HG02798 (cell line): ENCODE measurements around the gene ADNP.
A peak's percentile ranks its signal among the peaks of the same experiment; 100 is the strongest.
"Not testable (repeated sequence)": the region's sequence is repeated elsewhere in the genome, so short reads cannot be mapped to it uniquely, and the experiment has no call there.

Source experiments
- ATAC-seq: cut with Tn5 transposase; IDR thresholded peaks from one replicate; pipeline ENCODE4 v1.9.1; 2021; ENCODE audit warnings: mild to moderate bottlenecking; ENCODE audit not compliant: unreplicated experiment, poor library complexity

ADNP gene

DNA sequence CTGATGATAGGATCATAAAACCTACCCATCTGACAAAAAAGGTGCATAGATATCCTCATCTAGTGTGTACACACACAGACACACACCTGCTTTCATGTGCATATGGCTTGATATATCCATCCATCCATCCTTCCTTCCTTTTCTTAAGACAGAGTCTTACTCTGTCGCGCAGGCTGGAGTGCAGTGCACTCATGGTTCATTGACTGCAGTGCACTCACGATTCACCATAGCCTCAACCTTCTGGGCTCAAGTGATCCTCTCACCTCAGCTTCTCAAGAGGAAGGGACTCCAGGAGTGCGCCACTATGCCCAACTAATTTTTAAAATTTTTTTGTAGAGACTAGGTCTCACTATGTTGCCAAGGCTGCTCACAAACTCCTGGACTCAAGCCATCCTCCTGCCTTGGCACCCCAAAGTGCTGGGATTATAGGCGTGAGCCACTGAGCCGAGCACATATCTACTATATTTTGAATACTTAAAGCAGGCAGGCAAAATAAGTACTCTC lies 27.1 kb downstream of the ADNP start:
- no peak for ATAC-seq

GRCh38 chr20:50903353-50904051 lies 27.7 kb downstream of the ADNP start:
- ATAC-seq = no peak

DNA sequence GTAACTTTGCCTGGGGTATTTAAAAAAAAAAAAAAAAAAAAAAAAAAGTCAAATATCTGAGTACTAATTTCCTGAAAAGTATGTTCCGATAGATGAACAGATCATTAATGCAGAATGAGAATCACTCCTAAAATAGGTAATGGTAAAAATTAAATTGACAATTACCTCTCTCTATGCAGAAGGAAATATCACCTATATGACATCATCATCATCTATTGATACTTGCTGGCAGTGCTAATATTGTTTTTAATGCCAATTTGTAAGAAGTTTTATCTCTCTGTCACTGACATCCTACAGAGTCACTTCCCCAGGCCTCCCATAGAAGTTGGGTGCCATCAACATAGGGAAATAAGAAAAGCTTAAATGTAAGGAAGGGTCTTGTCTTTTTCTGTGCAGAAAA lies 29.9 kb downstream of the ADNP start:
- no peak for ATAC-seq

- no peak for ATAC-seq
Measured at GRCh38 chr20:50900261-50900660, 31.0 kb downstream of the ADNP start.

GRCh38 chr20:50898475-50898874 lies 32.8 kb downstream of the ADNP start:
- ATAC-seq = no peak

- ATAC-seq = no peak
Measured at GRCh38 chr20:50895111-50895830, 36.0 kb downstream of the ADNP start.

DNA sequence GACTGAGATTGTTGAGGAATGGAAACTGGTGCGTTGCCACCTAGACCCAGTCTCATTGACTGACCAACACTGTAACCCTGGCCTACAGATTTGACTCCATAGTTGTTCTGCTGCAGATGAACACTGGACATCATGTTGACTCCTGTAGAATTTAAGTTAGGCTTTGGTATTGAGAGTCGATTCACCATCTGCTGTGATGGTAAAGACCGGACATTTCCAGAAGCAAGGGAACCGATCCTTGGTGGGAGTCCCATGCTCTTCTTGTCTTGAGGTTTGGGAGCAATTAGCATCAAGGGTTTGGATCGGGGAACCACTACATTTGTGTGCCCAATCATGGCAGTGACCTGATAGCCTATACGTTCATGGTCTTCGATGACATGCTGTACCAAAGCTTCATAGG lies 37.6 kb downstream of the ADNP start:
- ATAC-seq = no peak

DNA sequence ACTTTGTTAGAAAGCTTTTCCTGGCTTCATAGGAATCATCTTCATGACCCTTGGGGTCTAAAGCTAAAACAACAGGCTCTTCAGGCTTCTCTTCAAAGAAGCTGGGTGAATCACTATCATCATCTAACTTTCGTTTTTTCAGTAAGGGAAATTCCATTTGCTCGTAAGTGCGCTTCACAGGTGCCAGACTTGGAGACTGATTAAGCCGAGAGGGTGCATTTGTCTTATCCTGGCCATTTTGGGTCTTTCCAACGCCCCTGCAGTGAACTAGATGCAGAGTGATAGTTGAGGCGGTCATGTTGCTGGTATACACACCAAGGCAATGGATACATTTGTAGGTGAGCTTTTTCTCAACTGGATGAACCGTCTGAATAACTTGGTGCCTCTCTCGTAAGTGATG lies 38.8 kb downstream of the ADNP start:
- ATAC-seq = peak; percentile 38

GRCh38 chr20:50891138-50891537 lies 40.1 kb downstream of the ADNP start:
- ATAC-seq = no peak

- no peak for ATAC-seq
Measured at GRCh38 chr20:50887576-50887975, 43.7 kb downstream of the ADNP start.

DNA sequence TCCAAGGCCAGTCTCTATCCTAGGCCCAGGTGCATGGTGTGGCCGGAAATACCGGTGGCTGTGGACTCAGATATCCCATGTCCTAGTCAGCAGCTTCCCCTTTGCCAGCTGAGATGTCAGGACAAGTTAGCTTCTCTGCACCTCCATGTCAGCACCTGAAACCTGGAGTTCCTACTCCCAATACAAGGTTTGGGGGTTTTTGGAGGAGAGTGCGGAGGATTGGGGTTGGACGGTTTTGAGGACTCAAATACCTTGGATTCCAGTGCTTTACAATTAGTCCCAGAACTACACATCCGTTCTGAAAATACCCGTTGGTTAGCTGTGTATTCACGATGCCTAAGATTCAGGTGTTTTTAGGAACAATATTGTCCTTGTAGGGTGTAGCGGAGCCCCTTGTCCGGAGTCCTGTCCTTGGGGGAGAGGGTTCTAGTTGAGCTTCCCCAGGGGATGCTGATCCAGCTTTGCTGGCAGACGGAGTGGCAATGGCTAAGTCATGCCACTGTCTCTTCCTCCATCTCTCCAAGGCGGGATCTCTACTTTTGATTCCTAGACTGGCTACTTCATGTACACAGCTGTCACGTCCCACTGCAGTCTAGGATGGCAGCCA lies 45.0 kb downstream of the ADNP start:
- no peak for ATAC-seq

- ATAC-seq = no peak
Measured at GRCh38 chr20:50885781-50886180, 45.5 kb downstream of the ADNP start.

DNA sequence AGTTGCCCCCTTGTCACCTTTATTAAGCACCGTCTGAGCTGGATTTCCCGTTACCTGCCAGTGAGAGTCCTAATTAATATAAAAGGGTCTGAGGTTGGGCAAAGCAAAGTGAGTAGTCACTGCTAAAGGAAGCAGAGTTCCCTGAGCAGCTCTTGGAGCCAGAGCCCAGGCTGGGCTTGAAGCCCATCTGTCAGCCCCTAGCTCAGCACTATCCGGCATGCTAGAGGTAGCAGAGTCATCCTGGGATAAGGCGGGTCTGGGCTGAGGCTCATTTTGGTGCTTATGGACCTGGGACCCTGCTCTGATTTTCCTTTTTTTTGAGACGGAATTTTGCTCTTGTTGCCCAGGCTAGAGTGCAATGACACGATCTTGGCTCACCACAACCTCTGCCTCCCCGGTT lies 46.2 kb downstream of the ADNP start:
- ATAC-seq = no peak

DNA sequence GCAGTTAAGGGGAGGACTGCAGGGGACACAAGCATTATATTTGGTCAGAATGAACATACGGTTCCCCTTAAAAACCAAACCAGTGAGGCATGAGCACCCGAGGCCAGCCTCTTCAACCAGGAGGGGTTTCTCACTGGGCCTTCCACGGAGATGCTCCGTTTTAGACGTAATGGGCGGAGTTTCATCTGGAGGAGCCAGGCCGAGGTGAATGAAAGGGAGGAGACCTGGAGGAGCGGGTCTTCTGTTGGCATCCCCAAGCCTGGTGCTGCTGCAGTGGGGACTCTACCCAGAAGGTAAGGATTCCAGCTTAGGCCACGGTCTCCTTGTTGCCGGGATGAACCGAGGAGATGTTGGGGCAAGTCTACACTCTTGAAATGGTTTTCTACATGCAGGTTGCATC lies 47.4 kb downstream of the ADNP start:
- ATAC-seq = no peak

- not testable (repeated sequence) for ATAC-seq
Measured at GRCh38 chr20:50881759-50882424, 49.3 kb downstream of the ADNP start.

DNA sequence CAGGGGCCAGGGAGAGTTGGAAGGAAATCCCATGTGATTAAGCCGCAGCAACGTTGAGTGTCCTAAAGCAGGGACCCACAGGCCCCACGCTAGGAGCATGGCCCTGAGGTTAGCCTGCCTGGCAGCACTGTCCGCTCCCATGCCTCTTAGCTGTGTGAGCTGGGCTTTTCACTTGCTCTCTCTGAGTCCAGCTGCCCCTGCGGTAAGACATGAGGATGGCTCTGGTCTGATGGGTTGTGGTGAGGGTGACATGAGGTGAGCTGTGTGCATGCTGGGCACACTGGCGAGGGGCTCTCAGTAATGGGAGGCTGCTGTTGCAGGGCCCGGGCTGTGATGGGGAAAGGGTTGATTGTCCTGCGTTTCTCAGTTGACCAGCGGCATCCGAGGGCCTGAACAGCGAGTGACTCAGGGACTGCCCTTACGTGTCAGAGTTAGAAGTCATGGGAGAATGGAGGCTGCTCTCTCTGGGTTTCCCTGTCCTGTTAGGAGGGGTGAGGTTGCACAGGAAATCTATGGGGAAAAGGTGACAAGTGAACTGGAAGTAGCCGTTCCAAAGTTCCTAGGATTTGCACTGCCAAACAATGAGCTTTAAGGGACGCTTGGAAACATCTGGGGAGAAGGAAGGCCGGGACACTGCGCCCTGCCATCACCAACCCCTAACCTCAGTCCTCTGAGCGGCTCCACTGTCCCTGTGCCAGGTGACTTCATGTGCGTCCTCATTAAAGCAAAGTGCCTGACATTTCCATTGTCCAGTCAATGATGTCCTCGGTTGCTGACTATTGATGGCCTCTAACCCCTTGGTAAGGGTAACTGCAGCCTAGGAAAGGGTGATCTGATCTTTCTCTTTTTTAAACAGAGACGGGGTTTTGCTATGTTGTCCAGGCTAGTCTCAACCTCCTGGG lies 51.3 kb downstream of the ADNP start:
- no peak for ATAC-seq

DNA sequence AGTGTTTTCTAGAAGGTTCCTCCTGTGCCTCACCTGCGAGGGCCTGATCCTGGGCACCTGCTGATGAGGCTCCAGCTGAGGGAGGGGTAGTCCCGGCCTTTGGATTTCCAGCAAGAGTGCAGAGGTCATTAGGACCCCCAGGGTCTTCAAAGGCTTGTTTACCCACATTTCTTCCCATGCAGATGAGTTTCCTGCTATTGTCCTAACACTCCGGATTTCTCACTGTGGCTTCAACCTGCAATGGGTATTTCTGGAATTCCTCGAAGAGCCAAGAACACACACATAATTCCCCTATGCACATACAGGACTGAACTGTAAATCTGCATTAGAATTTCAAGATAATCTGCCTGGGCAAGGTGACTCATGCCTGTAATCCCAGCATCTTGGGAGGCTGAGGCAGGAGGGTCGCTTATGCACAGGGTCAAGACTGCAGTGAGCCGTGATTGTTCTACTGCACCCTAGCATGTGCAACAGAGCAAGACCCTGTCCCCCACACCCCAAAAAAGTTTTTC lies 53.9 kb downstream of the ADNP start:
- ATAC-seq = no peak

DNA sequence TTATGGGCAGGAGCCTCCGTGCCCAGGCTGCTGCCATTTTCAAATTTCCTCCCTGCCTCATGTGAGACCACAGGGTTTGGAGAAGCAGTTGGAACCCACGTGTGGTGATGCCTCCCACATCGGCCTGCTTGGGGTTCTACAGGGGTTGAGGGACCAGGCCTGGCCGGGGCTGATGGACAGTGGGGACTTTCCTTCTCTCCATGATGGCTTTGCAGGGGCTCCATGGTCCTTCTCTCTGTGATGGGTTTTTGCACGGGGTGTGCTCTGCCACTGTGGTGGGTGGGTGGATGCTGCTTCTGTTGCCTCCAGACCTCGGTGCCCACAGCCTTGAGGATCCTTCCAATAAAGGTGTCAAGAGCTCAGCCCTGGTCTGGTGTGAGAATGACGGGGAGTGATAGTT lies 54.4 kb downstream of the ADNP start:
- no peak for ATAC-seq

- ATAC-seq = no peak
Measured at GRCh38 chr20:50876063-50876685, 55.1 kb downstream of the ADNP start.
